HepG2 (cell line): ENCODE results near the gene ENTPD7. TPM values are rescaled to one million over a fixed set of nuclear protein-coding genes. Genes with fewer than 3 reads are reported as not detected.

Experiments
- ATAC-seq: fragments of 200-7000 bp; cut with Tn5 transposase; 3 replicates; pipeline ENCODE4 v1.9.1; 2020; ENCODE audit warnings: mild to moderate bottlenecking, moderate library complexity
- BruUV-seq: library from RNA; stranded (reverse); fragments of 400-500 nt; replicated peaks from 2 replicates; lab custom pipeline; 2021; lab: Mats Ljungman, UMichigan
- CTCF ChIA-PET: fragments of 300-600 bp; formaldehyde crosslinking; extraction: SDS; loops from one replicate; lab custom pipeline; 2021; ENCODE audit warnings: low total read pairs, inconsistent platforms, low intra/inter-chr PET ratio; lab: Yijun Ruan, JAX
- POLR2A ChIA-PET: fragments of 350-600 bp; sonication (Branson Sonifier 250); formaldehyde crosslinking; loops from one replicate; lab custom pipeline; 2020; ENCODE audit warnings: antibody characterized with exemption, inconsistent platforms; lab: Yijun Ruan, JAX
- DNase-seq: peaks from one replicate; pipeline ENCODE4 v3.0.0-alpha.2; 2015; ENCODE audit warnings: low spot score
- FAIRE-seq: peaks from 3 replicates; lab custom pipeline; 2011; peaks lifted over from hg19 to GRCh38; lab: Jason Lieb, UNC
- H2AFZ ChIP-seq: one replicate; pipeline ENCODE4 v1.6.1; 2011; ENCODE audit warnings: low read length, inconsistent platforms
- H3K27ac ChIP-seq: fragments of 300-600 bp; 3 replicates; pipeline ENCODE4 v1.8.0; 2011; ENCODE audit warnings: mixed run types, mild to moderate bottlenecking, mixed read lengths, low read length, inconsistent platforms; ENCODE audit not compliant: insufficient read depth; ENCODE audit errors: extremely low read length
- H3K27me3 ChIP-seq, 2 experiments: fragments of 200-600 bp in 1 of 2; 2 replicates in 1 of 2; 3 replicates in 1 of 2; pipeline versions ENCODE4 v1.6.0 to v1.8.0; 2011; ENCODE audit warnings: low read length in 2 of 2, mild to moderate bottlenecking in 2 of 2, moderate library complexity in 2 of 2, inconsistent platforms in 1 of 2; ENCODE audit not compliant: insufficient read depth in 2 of 2, control insufficient read depth in 1 of 2
- H3K36me3 ChIP-seq, 2 experiments: fragments of 200-600 bp in 1 of 2; replicated peaks in 1 of 2; 2 replicates in 1 of 2; 3 replicates in 1 of 2; pipeline versions ENCODE4 v1.5.1 to v1.8.0; 2011; ENCODE audit warnings: low read length in 2 of 2, inconsistent platforms in 1 of 2; ENCODE audit not compliant: insufficient read depth in 2 of 2, control insufficient read depth in 1 of 2
- H3K4me1 ChIP-seq: 2 replicates; pipeline ENCODE4 v1.5.1; 2012; ENCODE audit warnings: low read length, inconsistent platforms; ENCODE audit not compliant: insufficient read depth
- H3K4me2 ChIP-seq: 2 replicates; pipeline ENCODE4 v1.6.0; 2011; ENCODE audit warnings: low read depth, low read length, inconsistent platforms
- H3K4me3 ChIP-seq, 3 experiments: fragments of 200-600 bp in 1 of 3; sonication (generic), shearing (Covaris generic) in 1 of 3; replicated peaks in 1 of 3; 2 replicates each; pipeline ENCODE4 v1.5.1; 2011 to 2016; ENCODE audit warnings: low read length in 3 of 3, inconsistent platforms in 2 of 3, low read depth in 2 of 3, mild to moderate bottlenecking in 2 of 3, control low read depth in 1 of 3, mixed read lengths in 1 of 3; ENCODE audit not compliant: insufficient read depth in 1 of 3
- H3K79me2 ChIP-seq: one replicate; pipeline ENCODE4 v1.6.1; 2011; ENCODE audit warnings: low read length, inconsistent platforms; ENCODE audit not compliant: insufficient read depth
- H3K9ac ChIP-seq: 2 replicates; pipeline ENCODE4 v1.6.0; 2011; ENCODE audit warnings: mild to moderate bottlenecking, low read depth, low read length, inconsistent platforms; ENCODE audit not compliant: insufficient read depth
- H3K9me3 ChIP-seq: 2 replicates; pipeline ENCODE4 v1.5.1; 2012; ENCODE audit warnings: mild to moderate bottlenecking, low read length
- H4K20me1 ChIP-seq: 2 replicates; pipeline ENCODE4 v1.6.0; 2011; ENCODE audit warnings: inconsistent platforms, mild to moderate bottlenecking, low read length, moderate library complexity; ENCODE audit not compliant: insufficient read depth
- MLXIP ChIP-seq: sonication (generic); formaldehyde crosslinking; IDR thresholded peaks from 2 replicates; pipeline ENCODE4 v1.9.0; 2021; ENCODE audit warnings: missing genetic modification reagents, borderline replicate concordance
- NFATC3 ChIP-seq: sonication (generic); formaldehyde crosslinking; IDR thresholded peaks from 2 replicates; pipeline ENCODE4 v1.5.1; 2020; ENCODE audit warnings: mild to moderate bottlenecking, missing genetic modification reagents
- PAXIP1 ChIP-seq: sonication (generic); formaldehyde crosslinking; conservative IDR thresholded peaks from 2 replicates; pipeline ENCODE4 v1.4.0; 2020; ENCODE audit warnings: mild to moderate bottlenecking, missing genetic modification reagents, moderate library complexity
- STAG1 ChIP-seq: sonication (generic); formaldehyde crosslinking; IDR thresholded peaks from 2 replicates; pipeline ENCODE4 v1.4.0; 2020; ENCODE audit warnings: missing genetic modification reagents
- ZNF280B ChIP-seq: sonication (generic); formaldehyde crosslinking; IDR thresholded peaks from 2 replicates; pipeline ENCODE4 v1.5.0; 2020; ENCODE audit warnings: missing genetic modification reagents, mild to moderate bottlenecking, borderline replicate concordance
- ZNF407 ChIP-seq: sonication (generic); formaldehyde crosslinking; IDR thresholded peaks from one replicate; pipeline ENCODE4 v1.5.1; 2020; ENCODE audit warnings: mild to moderate bottlenecking, missing genetic modification reagents; ENCODE audit errors: not compliant biosample characterization
- ZNF879 ChIP-seq: sonication (generic); formaldehyde crosslinking; IDR thresholded peaks from 2 replicates; pipeline ENCODE4 v1.8.1; 2023; ENCODE audit warnings: missing genetic modification reagents
- WGBS: methylation state at CpG from one replicate; pipeline ENCODE4 v1.1.6; 2017; ENCODE audit warnings: low lambda C conversion rate; 5-methylcytosine and 5-hydroxymethylcytosine counted together
- in situ Hi-C: cut with HindIII; loops from 2 replicates; pipeline ENCODE4 v1.10.0; 2017; ENCODE audit warnings: low pct_unique_long_range_greater_than_20kb; ENCODE audit not compliant: extremely low pct_ligation_motif_present
- intact Hi-C: fragments of 100-400 bp; cut with micrococcal nuclease; formaldehyde crosslinking; loops from one replicate; pipeline ENCODE4 v1.10.0; 2022; ENCODE audit not compliant: unreplicated experiment
- polyA plus RNA-seq, 8 experiments: library from polyadenylated mRNA; depleted of rRNA in 3 of 8; stranded (reverse) in 7 of 8; unstranded in 1 of 8; fragments of >200 nt; fragmentation: Illumina TruSeq in 4 of 8; extraction: Trizol in 4 of 8; gene quantifications; 2 replicates each; pipeline versions ENCODE4 v1.2.1 to v1.2.3, GENCODE V29; 2011 to 2016; ENCODE audit warnings: low read depth in 4 of 8, missing spikeins in 1 of 8, mixed read lengths in 1 of 8; ENCODE audit not compliant: insufficient read depth in 1 of 8
- total RNA-seq, 5 experiments: library from RNA; depleted of rRNA; stranded (reverse); fragments of >200 nt; fragmentation: Illumina TruSeq; extraction: Trizol; gene quantifications; 2 replicates each; pipeline ENCODE4 v1.2.3, GENCODE V29; 2016; ENCODE audit warnings: low read depth in 1 of 5

Gene ENTPD7
- total and polyA plus RNA-seq, 2 of the 13 experiments (the other 11 are each of a cell fraction or from before 2014, with no cell fraction given) = 7.6 to 36.5 TPM

GRCh38 chr10:99617696-99618095 is 41.6 kb upstream of the ENTPD7 start:
- peaks cover 35% of the 10 kb centered on the region for H3K79me2 ChIP-seq
- peaks cover 4 to 10% of the 10 kb centered on the region in 2 experiments; a peak in 3 of 5 replicates for H3K36me3 ChIP-seq
- H4K20me1 ChIP-seq = peaks cover 5% of the 10 kb centered on the region; the same call in 1 of the 2 replicates
- peaks cover 38% of the 10 kb centered on the region for H3K4me1 ChIP-seq
- DNase-seq (no peak), ATAC-seq (no peak), FAIRE-seq (no peak)
- no peak overlapping the region for H3K27ac ChIP-seq
- ChIA-PET CTCF (no interaction called here), POLR2A (no interaction called here)
- WGBS = 68% methylated on average over 2 of the region's 2 CpGs
- no TSS peak for BruUV-seq
- peak overlapping the region; percentile 88 for H3K4me2 ChIP-seq
- H2AFZ ChIP-seq = no peak overlapping the region
- in situ Hi-C loops = no loop called here
- H3K9ac ChIP-seq = peak overlapping the region; percentile 90; the same call in 1 of the 2 replicates
- no peaks in the 10 kb centered on the region; a peak in 1 of 5 replicates for H3K27me3 ChIP-seq
- intact Hi-C loops = no loop called here
- H3K9me3 ChIP-seq = no peaks in the 10 kb centered on the region
- peak overlapping the region in 2 of 3 experiments; percentile 83 to 87; a peak in 3 of 6 replicates for H3K4me3 ChIP-seq
- no peak for TF ChIP-seq ZNF879 (CRISPR knock-in tag)
- no peak for TF ChIP-seq ZNF280B (CRISPR knock-in tag)
- TF ChIP-seq STAG1 (CRISPR knock-in tag) = no peak
- no peak for TF ChIP-seq NFATC3 (CRISPR knock-in tag)
- TF ChIP-seq PAXIP1 (CRISPR knock-in tag) = no peak
- TF ChIP-seq ZNF407 = no peak
- no peak for TF ChIP-seq MLXIP (CRISPR knock-in tag)
